ENCODE measurements around the gene HIPK3.
"Not testable (repeated sequence)": the region's sequence is repeated elsewhere in the genome, so short reads cannot be mapped to it uniquely, and the experiment has no call there.

Gene HIPK3

GRCh38 chr11:33366918-33367317 lies 109.7 kb downstream of the HIPK3 start:
- no peak for DNase-seq

- DNase-seq = not testable (repeated sequence)
These were observed 111.3 kb downstream of the HIPK3 start for GRCh38 chr11:33368475-33368874.

GRCh38 chr11:33368931-33369330 lies 111.8 kb downstream of the HIPK3 start:
- DNase-seq = no peak

- DNase-seq = no peak
These were observed 116.5 kb downstream of the HIPK3 start for GRCh38 chr11:33373636-33374035.

- no peak for DNase-seq
These were observed 118.1 kb downstream of the HIPK3 start for GRCh38 chr11:33375236-33375635.

GRCh38 chr11:33375688-33376311 lies 118.6 kb downstream of the HIPK3 start, which contains the start of gene KIAA1549L:
Gene KIAA1549L, plus strand, starts transcription at chr11:33376108.
- DNase-seq = no peak

- DNase-seq = no peak
These were observed 119.4 kb downstream of the HIPK3 start for GRCh38 chr11:33376331-33377310.

- DNase-seq = no peak
These were observed 120.5 kb downstream of the HIPK3 start for GRCh38 chr11:33377412-33378370.

GRCh38 chr11:33379947-33380346 lies 122.8 kb downstream of the HIPK3 start:
- DNase-seq = peak in 1 of 2 donors; percentile 39

- DNase-seq = no peak
These were observed 126.1 kb downstream of the HIPK3 start for GRCh38 chr11:33383075-33383919.

- no peak for DNase-seq
These were observed 126.7 kb downstream of the HIPK3 start for GRCh38 chr11:33383920-33384209.

- no peak for DNase-seq
These were observed 127.0 kb downstream of the HIPK3 start for GRCh38 chr11:33384220-33384619.

GRCh38 chr11:33387581-33387980 lies 130.4 kb downstream of the HIPK3 start:
- no peak for DNase-seq

- DNase-seq = peak in 1 of 2 donors; percentile 2
These were observed 130.8 kb downstream of the HIPK3 start for GRCh38 chr11:33387996-33388395.

GRCh38 chr11:33388793-33389525 lies 131.8 kb downstream of the HIPK3 start:
- DNase-seq = no peak

GRCh38 chr11:33389635-33390034 lies 132.5 kb downstream of the HIPK3 start:
- no peak for DNase-seq

GRCh38 chr11:33390944-33391892 lies 134.0 kb downstream of the HIPK3 start:
- no peak for DNase-seq

- DNase-seq = no peak
These were observed 134.7 kb downstream of the HIPK3 start for GRCh38 chr11:33391893-33392251.

GRCh38 chr11:33394431-33395109 lies 137.4 kb downstream of the HIPK3 start:
- DNase-seq = no peak

- DNase-seq = no peak
These were observed 139.2 kb downstream of the HIPK3 start for GRCh38 chr11:33396361-33396760.
